Frontal cortex (tissue), 4 donors: ENCODE measurements around the gene MAPK13. TPM values are rescaled to one million over a fixed set of nuclear protein-coding genes. Genes with fewer than 3 reads are reported as not detected.
"Not testable (repeated sequence)": the region's sequence is repeated elsewhere in the genome, so short reads cannot be mapped to it uniquely, and the experiment has no call there.

ENCODE experiments used
- DNase-seq, 2 donors: peaks; one replicate each; pipeline ENCODE4 v3.0.0; 2012; ENCODE audit warnings: low spot score in 2 of 2
- FAIRE-seq: peaks from 2 replicates; lab custom pipeline; 2012; peaks lifted over from hg19 to GRCh38; lab: Jason Lieb, UNC
- total RNA-seq: library from RNA; depleted of rRNA; stranded (reverse); fragments of >200 nt; gene quantifications from one replicate; pipeline ENCODE4 v1.2.3, GENCODE V29; 2014
- donor health status: control.
- donor health status: control.
- donor health status: control.

MAPK13 gene
- total RNA-seq, 1 donor from 2014 or later = 1.2 TPM

GRCh38 chr6:36113703-36114102, 16.6 kb upstream of the MAPK13 start:
- DNase-seq = no peak
- FAIRE-seq = no peak

GRCh38 chr6:36114798-36115408, 15.4 kb upstream of the MAPK13 start:
- FAIRE-seq = no peak
- DNase-seq = no peak

GRCh38 chr6:36115412-36115811, 14.9 kb upstream of the MAPK13 start:
- DNase-seq (no peak), FAIRE-seq (no peak)

- no peak for FAIRE-seq
- DNase-seq = no peak
These were observed 14.0 kb upstream of the MAPK13 start for GRCh38 chr6:36116066-36116864.

GRCh38 chr6:36116943-36117342, 13.4 kb upstream of the MAPK13 start:
- DNase-seq = no peak
- no peak for FAIRE-seq

- DNase-seq (no peak), FAIRE-seq (no peak)
These were observed 12.4 kb upstream of the MAPK13 start for GRCh38 chr6:36117658-36118549.

GRCh38 chr6:36118550-36119107, 11.7 kb upstream of the MAPK13 start:
- FAIRE-seq (no peak), DNase-seq (no peak)

- no peak for FAIRE-seq
These were observed 11.1 kb upstream of the MAPK13 start for GRCh38 chr6:36119209-36119608.

GRCh38 chr6:36120018-36120417, 10.3 kb upstream of the MAPK13 start:
- FAIRE-seq = no peak
- DNase-seq = no peak

More at GRCh38 chr6:36119209-36119608, 11.1 kb upstream of the MAPK13 start:
- no peak for DNase-seq

GRCh38 chr6:36120539-36120938, 9.8 kb upstream of the MAPK13 start:
- DNase-seq (no peak), FAIRE-seq (no peak)

- DNase-seq = no peak
- FAIRE-seq = no peak
These were observed 9.1 kb upstream of the MAPK13 start for GRCh38 chr6:36120979-36121786.

- DNase-seq (no peak), FAIRE-seq (no peak)
These were observed 8.4 kb upstream of the MAPK13 start for GRCh38 chr6:36121787-36122494.

GRCh38 chr6:36122495-36123269, 7.6 kb upstream of the MAPK13 start:
- FAIRE-seq (no peak), DNase-seq (no peak)

- DNase-seq (peak in 1 of 2 donors; percentile 69), FAIRE-seq (no peak)
These were observed 6.8 kb upstream of the MAPK13 start for GRCh38 chr6:36123270-36124139.

- DNase-seq, FAIRE-seq: not testable (repeated sequence)
These were observed 6.0 kb upstream of the MAPK13 start for GRCh38 chr6:36124346-36124745.

- FAIRE-seq (no peak), DNase-seq (no peak)
These were observed 5.4 kb upstream of the MAPK13 start for GRCh38 chr6:36124881-36125280.

- FAIRE-seq (no peak), DNase-seq (no peak)
These were observed 4.7 kb upstream of the MAPK13 start for GRCh38 chr6:36125575-36125974.
